Measurements from ENCODE around the gene PTPRU.
A peak's percentile ranks its signal among the peaks of the same experiment; 100 is the strongest.

Gene PTPRU

DNA sequence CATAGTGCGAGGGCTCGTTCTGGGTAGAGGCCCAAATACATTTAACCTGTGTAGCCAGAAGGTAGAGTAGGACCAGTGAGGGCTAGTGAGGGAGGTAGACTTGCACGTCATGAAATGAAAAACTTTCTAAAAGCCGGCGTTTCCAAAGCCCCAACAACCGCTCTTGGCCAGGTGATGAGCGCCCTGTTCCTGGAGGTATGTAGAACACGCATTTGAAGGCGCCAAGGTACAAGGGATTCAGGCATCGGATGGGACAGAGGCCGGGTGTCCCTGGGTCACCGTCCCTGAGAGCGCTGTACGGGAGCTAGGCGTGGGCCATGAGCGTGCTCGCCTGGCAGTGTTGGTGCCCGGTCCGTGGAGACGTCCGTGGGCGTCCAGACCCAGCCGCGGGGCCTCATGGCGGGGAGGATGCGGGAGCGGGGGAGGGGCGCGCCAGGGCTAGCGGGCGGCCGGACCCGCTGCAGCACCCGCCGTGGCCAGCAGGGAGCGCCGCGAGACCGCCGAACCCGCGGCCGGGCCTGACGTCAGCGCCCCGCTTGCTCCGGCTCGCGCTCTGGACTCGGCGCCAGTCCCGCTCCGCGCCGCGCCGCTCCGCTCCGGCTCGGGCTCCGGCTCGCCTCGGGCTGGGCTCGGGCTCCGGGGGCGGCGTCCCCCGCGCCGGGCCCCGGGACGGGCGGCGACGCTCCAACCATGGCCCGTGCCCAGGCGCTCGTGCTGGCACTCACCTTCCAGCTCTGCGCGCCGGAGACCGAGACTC is at the start of gene PTPRU:
PTPRU (plus strand) TSS at position 568 of the 757 bp plus-strand sequence; CDS start at position 691, 123 bp downstream.
- H3K4me3 ChIP-seq (ENCODE audit: low read depth, low read length), result peak within 1 kb of the TSS; percentile 18; the same call in 1 of the 2 replicates
- TF ChIP-seq, protein P1, sequence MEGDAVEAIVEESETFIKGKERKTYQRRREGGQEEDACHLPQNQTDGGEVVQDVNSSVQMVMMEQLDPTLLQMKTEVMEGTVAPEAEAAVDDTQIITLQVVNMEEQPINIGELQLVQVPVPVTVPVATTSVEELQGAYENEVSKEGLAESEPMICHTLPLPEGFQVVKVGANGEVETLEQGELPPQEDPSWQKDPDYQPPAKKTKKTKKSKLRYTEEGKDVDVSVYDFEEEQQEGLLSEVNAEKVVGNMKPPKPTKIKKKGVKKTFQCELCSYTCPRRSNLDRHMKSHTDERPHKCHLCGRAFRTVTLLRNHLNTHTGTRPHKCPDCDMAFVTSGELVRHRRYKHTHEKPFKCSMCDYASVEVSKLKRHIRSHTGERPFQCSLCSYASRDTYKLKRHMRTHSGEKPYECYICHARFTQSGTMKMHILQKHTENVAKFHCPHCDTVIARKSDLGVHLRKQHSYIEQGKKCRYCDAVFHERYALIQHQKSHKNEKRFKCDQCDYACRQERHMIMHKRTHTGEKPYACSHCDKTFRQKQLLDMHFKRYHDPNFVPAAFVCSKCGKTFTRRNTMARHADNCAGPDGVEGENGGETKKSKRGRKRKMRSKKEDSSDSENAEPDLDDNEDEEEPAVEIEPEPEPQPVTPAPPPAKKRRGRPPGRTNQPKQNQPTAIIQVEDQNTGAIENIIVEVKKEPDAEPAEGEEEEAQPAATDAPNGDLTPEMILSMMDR (IDR thresholded peaks at IDR 0.05; ENCODE audit: low read depth, low read length, missing control alignments), result peak; percentile 71
- DNase-seq (ENCODE audit: low read depth), result peak; percentile 5

DNA sequence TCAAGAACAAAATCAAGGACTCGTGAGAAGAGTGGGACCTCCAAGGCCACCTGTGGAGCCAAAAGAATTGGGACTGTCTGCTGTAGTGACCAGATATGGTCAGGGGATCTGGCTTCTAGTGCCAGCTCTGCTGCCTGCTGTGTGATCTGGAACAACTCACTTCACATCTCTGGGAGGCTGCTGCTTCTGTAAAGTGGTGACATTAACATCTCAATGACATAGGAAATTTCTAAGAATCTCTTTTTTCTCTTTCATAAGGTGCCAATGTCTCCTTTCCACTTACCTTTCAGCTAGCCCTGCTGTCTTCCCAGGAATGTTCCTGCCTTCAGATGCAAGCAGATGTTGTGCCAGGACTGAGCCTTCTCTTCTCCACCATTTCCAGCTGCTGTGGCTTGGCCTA is 49.6 kb upstream of the PTPRU start:
- TF ChIP-seq, protein P1 (IDR thresholded peaks at IDR 0.05; ENCODE audit: low read depth, low read length, missing control alignments), result no peak
- H3K4me3 ChIP-seq (ENCODE audit: low read depth, low read length), result no peak overlapping the region
- no peak for DNase-seq (ENCODE audit: low read depth)

DNA sequence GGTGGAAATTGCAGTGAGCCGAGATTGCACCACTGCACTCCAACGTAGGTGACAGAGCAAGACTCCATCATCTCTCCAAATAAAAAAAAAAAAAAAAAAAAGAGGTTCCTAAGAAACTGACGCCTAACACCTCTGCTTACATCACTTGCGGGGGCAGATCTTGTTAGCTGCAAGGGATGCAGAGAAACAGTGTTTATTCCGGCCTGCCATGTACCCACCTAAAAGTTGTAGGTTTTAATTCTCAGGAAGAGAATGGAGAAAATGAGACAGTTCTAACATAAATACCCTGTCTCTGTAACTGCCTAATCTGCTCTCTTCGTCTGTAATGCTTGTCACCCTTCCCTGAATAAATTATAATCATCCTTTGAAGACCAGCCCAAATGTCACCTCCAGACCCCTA is 45.6 kb upstream of the PTPRU start:
- no peak for DNase-seq (ENCODE audit: low read depth)
- H3K4me3 ChIP-seq (ENCODE audit: low read depth, low read length), result no peak overlapping the region
- TF ChIP-seq, protein P1 (IDR thresholded peaks at IDR 0.05; ENCODE audit: low read depth, low read length, missing control alignments), result no peak

DNA sequence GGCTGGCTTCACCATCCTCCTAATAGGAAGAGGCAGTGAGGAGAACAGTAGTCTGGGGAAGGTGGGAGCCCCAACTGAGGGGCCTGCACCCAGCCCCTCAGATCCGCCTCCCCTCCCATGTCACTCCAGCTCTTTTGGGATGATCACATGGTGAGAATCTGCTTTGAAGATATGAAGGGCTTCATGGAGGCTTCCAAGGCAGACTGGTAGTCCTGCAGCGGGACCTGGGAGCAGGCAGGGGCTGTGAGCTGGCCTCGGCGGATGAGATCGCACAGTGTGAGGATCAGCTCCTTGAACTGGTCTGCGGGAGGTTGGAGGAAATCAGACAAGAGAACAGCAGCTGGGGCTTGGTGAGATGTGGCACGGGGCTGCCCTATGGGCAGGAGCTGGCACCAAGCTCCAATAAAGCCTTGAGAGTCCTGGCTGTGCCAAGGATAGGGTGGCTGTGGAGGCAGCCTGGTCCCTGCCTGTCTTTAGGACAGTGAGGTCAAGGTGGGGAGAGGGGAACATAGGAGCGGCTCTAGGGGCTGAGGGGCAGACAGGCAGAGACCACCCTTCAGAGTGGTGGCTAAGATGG is 42.4 kb upstream of the PTPRU start:
- no peak for DNase-seq (ENCODE audit: low read depth)
- H3K4me3 ChIP-seq (ENCODE audit: low read depth, low read length), result no peak overlapping the region
- TF ChIP-seq, protein P1 (IDR thresholded peaks at IDR 0.05; ENCODE audit: low read depth, low read length, missing control alignments), result no peak

DNA sequence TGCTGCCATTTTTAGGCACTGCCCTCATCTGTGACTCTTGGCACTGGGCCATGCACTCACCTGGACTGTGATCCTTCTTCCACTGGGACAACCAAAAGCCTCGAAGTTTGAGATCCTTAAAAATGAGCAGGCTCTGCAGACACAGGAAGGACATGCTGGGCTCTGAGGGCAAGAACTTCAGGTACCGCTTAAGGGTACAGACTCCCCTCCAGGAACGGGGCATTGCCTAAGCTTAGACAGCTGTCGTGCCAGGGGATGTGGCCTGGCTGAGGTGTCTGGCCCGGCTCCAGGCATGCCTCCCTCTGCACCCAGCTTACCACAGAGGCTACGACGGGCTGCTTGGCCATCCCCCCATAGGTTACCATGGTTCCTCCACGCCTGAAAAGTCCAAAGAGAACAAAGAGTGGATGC is 40.4 kb upstream of the PTPRU start:
- H3K4me3 ChIP-seq (ENCODE audit: low read depth, low read length), result no peak overlapping the region
- no peak for DNase-seq (ENCODE audit: low read depth)
- TF ChIP-seq, protein P1 (IDR thresholded peaks at IDR 0.05; ENCODE audit: low read depth, low read length, missing control alignments), result no peak

DNA sequence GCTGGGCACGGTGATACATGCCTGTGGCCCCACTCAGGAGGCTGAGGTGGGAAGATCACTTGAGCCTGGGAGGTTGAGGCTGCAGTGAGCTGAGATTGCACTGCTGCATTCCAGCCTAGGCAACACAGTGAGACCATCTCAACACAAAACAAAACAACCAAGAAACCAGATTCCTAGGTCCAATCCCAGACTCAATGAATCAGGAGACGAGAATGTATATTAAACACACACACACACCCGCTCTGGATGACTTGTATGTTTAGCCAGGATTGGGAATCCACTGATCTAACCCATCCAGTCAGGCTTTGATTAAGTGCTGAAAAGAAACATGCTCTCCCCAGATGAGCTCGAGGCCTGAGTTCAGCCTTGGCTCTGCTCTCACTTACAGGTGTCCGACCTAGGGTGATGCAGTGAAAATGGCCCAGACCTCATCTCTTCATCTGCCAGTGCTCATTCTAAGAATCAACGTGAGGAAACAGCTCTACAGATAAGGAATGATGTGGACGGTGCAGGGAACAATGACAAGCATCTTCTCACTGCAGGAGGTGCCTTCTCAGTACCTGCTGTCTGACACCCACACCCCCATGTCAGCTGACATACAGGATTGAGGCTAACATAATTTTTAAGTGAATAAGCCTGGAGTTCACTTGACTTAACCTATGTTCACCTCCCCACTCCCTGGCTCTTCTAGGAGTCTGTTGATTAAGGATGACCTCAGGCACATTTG is 39.3 kb upstream of the PTPRU start:
- no peak overlapping the region for H3K4me3 ChIP-seq (ENCODE audit: low read depth, low read length)
- TF ChIP-seq, protein P1 (IDR thresholded peaks at IDR 0.05; ENCODE audit: low read depth, low read length, missing control alignments), result no peak
- no peak for DNase-seq (ENCODE audit: low read depth)
